Measurements from ENCODE around the gene MPPED2. TPM values are rescaled to one million over a fixed set of nuclear protein-coding genes. Genes with fewer than 3 reads are reported as not detected.

The MPPED2 gene
- total RNA-seq, 1 experiment from 2014 or later: not detected

GRCh38 chr11:30481330-30481729 is 104.8 kb downstream of the MPPED2 start (continued):
- TF ChIP-seq REST (IDR thresholded peaks at IDR 0.05; ENCODE audit: low read depth): no peak
- TF ChIP-seq CBX3 (IDR thresholded peaks at IDR 0.05; ENCODE audit: low read depth): no peak
- TF ChIP-seq POLR2AphosphoS5 (IDR thresholded peaks at IDR 0.05; ENCODE audit: low read depth, low read length): no peak
- TF ChIP-seq SRF (IDR thresholded peaks at IDR 0.05; ENCODE audit: low read depth): no peak
- no peak for TF ChIP-seq RAD21 (IDR thresholded peaks at IDR 0.05; ENCODE audit: low read depth)
- no peak for TF ChIP-seq SIN3A (IDR thresholded peaks at IDR 0.05; ENCODE audit: low read depth)
- TF ChIP-seq POLR2A (IDR thresholded peaks at IDR 0.05; ENCODE audit: borderline replicate concordance, extremely low read depth, insufficient read depth, insufficient read length): no peak
- TF ChIP-seq ZFX (IDR thresholded peaks at IDR 0.05): no peak
- TF ChIP-seq FOSL1 (IDR thresholded peaks at IDR 0.05; ENCODE audit: low read depth): no peak

DNA sequence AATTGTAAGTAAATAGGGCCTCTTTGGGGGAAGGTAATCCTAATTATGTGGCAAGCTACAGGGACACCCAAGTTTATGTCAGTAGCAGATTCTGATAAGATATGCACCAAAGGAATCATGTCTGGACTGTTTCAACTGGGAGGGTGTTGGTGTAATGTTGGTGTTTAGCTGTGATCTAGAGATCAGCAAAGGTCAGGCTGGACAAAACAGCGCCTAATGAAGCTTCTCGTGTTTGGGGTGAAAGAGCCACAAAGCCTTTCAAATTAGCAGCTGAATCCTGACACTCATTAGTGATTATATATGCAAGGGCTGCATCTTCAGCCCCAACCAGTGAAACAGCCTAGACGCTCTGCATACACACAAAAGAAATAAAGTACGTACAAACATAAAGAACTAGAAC is 106.3 kb downstream of the MPPED2 start:
- ChIA-PET RAD21 (ENCODE audit: low non-redundant PET in 1 of 2, low total read pairs in 2 of 2, uncharacterized antibody in 2 of 2, unreplicated experiment in 2 of 2) (no interaction called here), CTCF (no interaction called here), POLR2A (no interaction called here)
- no peaks in the 10 kb centered on the region for H3K36me3 ChIP-seq (ENCODE audit: control insufficient read depth in 1 of 2, insufficient read depth in 2 of 2, low read length in 2 of 2)
- H3K9me3 ChIP-seq (ENCODE audit: control insufficient read depth in 1 of 2, insufficient read depth in 1 of 2, low read depth in 1 of 2, low read length in 2 of 2): no peaks in the 10 kb centered on the region
- no TSS peak for BruUV-seq (replicated peaks)
- peaks cover 73% of the 10 kb centered on the region for H3K27me3 ChIP-seq (ENCODE audit: insufficient read depth, low read length)
- TF ChIP-seq EGR1 (IDR thresholded peaks at IDR 0.05; ENCODE audit: low read depth) (no peak), EZH2phosphoT487 (IDR thresholded peaks at IDR 0.05; ENCODE audit: borderline replicate concordance) (no peak), SP1 (IDR thresholded peaks at IDR 0.05; ENCODE audit: low read depth) (no peak), EZH2 (IDR thresholded peaks at IDR 0.05) (no peak), ELF1 (IDR thresholded peaks at IDR 0.05; ENCODE audit: borderline replicate concordance, low read depth) (no peak)
- TF ChIP-seq, protein P1, sequence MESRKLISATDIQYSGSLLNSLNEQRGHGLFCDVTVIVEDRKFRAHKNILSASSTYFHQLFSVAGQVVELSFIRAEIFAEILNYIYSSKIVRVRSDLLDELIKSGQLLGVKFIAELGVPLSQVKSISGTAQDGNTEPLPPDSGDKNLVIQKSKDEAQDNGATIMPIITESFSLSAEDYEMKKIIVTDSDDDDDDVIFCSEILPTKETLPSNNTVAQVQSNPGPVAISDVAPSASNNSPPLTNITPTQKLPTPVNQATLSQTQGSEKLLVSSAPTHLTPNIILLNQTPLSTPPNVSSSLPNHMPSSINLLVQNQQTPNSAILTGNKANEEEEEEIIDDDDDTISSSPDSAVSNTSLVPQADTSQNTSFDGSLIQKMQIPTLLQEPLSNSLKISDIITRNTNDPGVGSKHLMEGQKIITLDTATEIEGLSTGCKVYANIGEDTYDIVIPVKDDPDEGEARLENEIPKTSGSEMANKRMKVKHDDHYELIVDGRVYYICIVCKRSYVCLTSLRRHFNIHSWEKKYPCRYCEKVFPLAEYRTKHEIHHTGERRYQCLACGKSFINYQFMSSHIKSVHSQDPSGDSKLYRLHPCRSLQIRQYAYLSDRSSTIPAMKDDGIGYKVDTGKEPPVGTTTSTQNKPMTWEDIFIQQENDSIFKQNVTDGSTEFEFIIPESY (IDR thresholded peaks at IDR 0.05; ENCODE audit: extremely low read depth, insufficient replicate concordance, low read length): no peak
- TF ChIP-seq, protein P2, sequence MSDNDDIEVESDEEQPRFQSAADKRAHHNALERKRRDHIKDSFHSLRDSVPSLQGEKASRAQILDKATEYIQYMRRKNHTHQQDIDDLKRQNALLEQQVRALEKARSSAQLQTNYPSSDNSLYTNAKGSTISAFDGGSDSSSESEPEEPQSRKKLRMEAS (IDR thresholded peaks at IDR 0.05): no peak
- H3K4me2 ChIP-seq (ENCODE audit: low read length): no peak overlapping the region
- H3K4me3 ChIP-seq (replicated peaks in 1 of 2; ENCODE audit: low read depth in 1 of 2, low read length in 2 of 2): no peak overlapping the region
- DNase-seq (ENCODE audit: low read depth, low spot score): no peak
- H2AFZ ChIP-seq (ENCODE audit: low read depth, low read length, poor library complexity, severe bottlenecking): no peak overlapping the region
- H4K20me1 ChIP-seq (ENCODE audit: insufficient read depth): no peaks in the 10 kb centered on the region
- no peak for ATAC-seq
- intact Hi-C loops (cut with micrococcal nuclease): loop anchor here (10.0 kb wide), 1 partner anchor 65 kb away; no protein-coding TSS in a partner anchor
- no peaks in the 10 kb centered on the region for H3K4me1 ChIP-seq (ENCODE audit: control insufficient read depth in 1 of 2, insufficient read depth in 2 of 2, low read length in 2 of 2)
- no peak overlapping the region for H3K27ac ChIP-seq (ENCODE audit: low read depth, low read length)
- no peaks in the 10 kb centered on the region for H3K79me2 ChIP-seq (ENCODE audit: insufficient read depth, low read length)
- no peak overlapping the region for H3K9ac ChIP-seq (ENCODE audit: low read length)
- no peaks in the 10 kb centered on the region for H3K9me2 ChIP-seq (ENCODE audit: insufficient read depth)
